OCI-LY7 (cell line): ENCODE results near the gene SOX2. TPM values are rescaled to one million over a fixed set of nuclear protein-coding genes. Genes with fewer than 3 reads are reported as not detected.

Source experiments
- small RNA-seq: library from RNA; depleted of rRNA; stranded (forward); fragments of <200 nt; gene quantifications from one replicate; pipeline ENCODE3, GENCODE V24; 2014
- total RNA-seq, 2 experiments: library from RNA; depleted of rRNA in 1 of 2; stranded (reverse); fragments of >200 nt in 1 of 2; shearing (Covaris generic) in 1 of 2; gene quantifications; 2 replicates each; pipeline ENCODE4 v1.2.3, GENCODE V29; 2014 to 2022

The SOX2 gene
- total RNA-seq, 2 experiments from 2014 or later: 11.3 to 33.5 TPM

Small RNA genes within 50 kb of the gene (small RNA-seq; reads per million reads assigned to genes)
- not detected for gene RF01954
